ENCODE measurements around the gene CACNA2D1.
"Not testable (repeated sequence)": the region's sequence is repeated elsewhere in the genome, so short reads cannot be mapped to it uniquely, and the experiment has no call there.

CACNA2D1 gene

GRCh38 chr7:82021036-82021435 lies 422.5 kb downstream of the CACNA2D1 start:
- no peak for DNase-seq

GRCh38 chr7:82019551-82020475 lies 423.8 kb downstream of the CACNA2D1 start:
- no peak for DNase-seq

- no peak for DNase-seq
These were observed 425.4 kb downstream of the CACNA2D1 start for GRCh38 chr7:82018226-82018625.

- no peak for DNase-seq
These were observed 426.1 kb downstream of the CACNA2D1 start for GRCh38 chr7:82017334-82017943.

GRCh38 chr7:82015751-82016150 lies 427.8 kb downstream of the CACNA2D1 start:
- DNase-seq, result no peak

- DNase-seq, result not testable (repeated sequence)
These were observed 429.0 kb downstream of the CACNA2D1 start for GRCh38 chr7:82014574-82014973.

- DNase-seq, result no peak
These were observed 431.1 kb downstream of the CACNA2D1 start for GRCh38 chr7:82012453-82012852.

- DNase-seq, result no peak
These were observed 433.2 kb downstream of the CACNA2D1 start for GRCh38 chr7:82010416-82010815.

GRCh38 chr7:82007315-82007714 lies 436.3 kb downstream of the CACNA2D1 start:
- no peak for DNase-seq

GRCh38 chr7:82005056-82005455 lies 438.5 kb downstream of the CACNA2D1 start:
- DNase-seq, result no peak

- no peak for DNase-seq
These were observed 450.4 kb downstream of the CACNA2D1 start for GRCh38 chr7:81993186-81993585.

GRCh38 chr7:81990395-81990794 lies 453.2 kb downstream of the CACNA2D1 start:
- no peak for DNase-seq

- no peak for DNase-seq
These were observed 456.7 kb downstream of the CACNA2D1 start for GRCh38 chr7:81986723-81987470.

- DNase-seq, result no peak
These were observed 460.2 kb downstream of the CACNA2D1 start for GRCh38 chr7:81983406-81983805.

- no peak for DNase-seq
These were observed 470.5 kb downstream of the CACNA2D1 start for GRCh38 chr7:81973117-81973516.

GRCh38 chr7:81960026-81960425 lies 483.6 kb downstream of the CACNA2D1 start:
- no peak for DNase-seq

- no peak for DNase-seq
These were observed 486.1 kb downstream of the CACNA2D1 start for GRCh38 chr7:81957517-81957916.

GRCh38 chr7:81956520-81956919 lies 487.1 kb downstream of the CACNA2D1 start:
- no peak for DNase-seq

- no peak for DNase-seq
These were observed 494.3 kb downstream of the CACNA2D1 start for GRCh38 chr7:81949306-81949705.

GRCh38 chr7:81944058-81944457 lies 499.5 kb downstream of the CACNA2D1 start:
- DNase-seq, result no peak

- no peak for DNase-seq
These were observed 506.5 kb downstream of the CACNA2D1 start for GRCh38 chr7:81937091-81937490.

- no peak for DNase-seq
These were observed 508.8 kb downstream of the CACNA2D1 start for GRCh38 chr7:81934596-81935301.

GRCh38 chr7:81932936-81933335 lies 510.6 kb downstream of the CACNA2D1 start:
- no peak for DNase-seq

Data from NCI-H524 treated with DMSO at 0.1 percent for 48 hours (cell line).